NCI-H2171 (cell line): ENCODE results near the gene PWWP2B.
"Not testable (repeated sequence)": the region's sequence is repeated elsewhere in the genome, so short reads cannot be mapped to it uniquely, and the experiment has no call there.

ENCODE experiments used
- DNase-seq: peaks from one replicate; lab custom pipeline; 2025; lab: John Stamatoyannopoulos, UW

PWWP2B gene

GRCh38 chr10:132397036-132397541 is at the start of gene PWWP2B:
TSS of gene PWWP2B (plus strand) at chr10:132397200. CDS start at chr10:132397227, 27 bp downstream.
- DNase-seq, result no peak

GRCh38 chr10:132347211-132347930 is 49.6 kb upstream of the PWWP2B start:
- DNase-seq, result no peak

GRCh38 chr10:132347931-132348267 is 49.1 kb upstream of the PWWP2B start:
- DNase-seq, result no peak

- no peak for DNase-seq
Observed at GRCh38 chr10:132349766-132350165, 47.2 kb upstream of the PWWP2B start.

GRCh38 chr10:132350391-132350790 is 46.6 kb upstream of the PWWP2B start:
- DNase-seq, result no peak

- DNase-seq, result no peak
Observed at GRCh38 chr10:132350946-132351345, 46.1 kb upstream of the PWWP2B start.

GRCh38 chr10:132351611-132352010 is 45.4 kb upstream of the PWWP2B start:
- DNase-seq, result no peak

- DNase-seq, result not testable (repeated sequence)
Observed at GRCh38 chr10:132352462-132353308, 44.3 kb upstream of the PWWP2B start.

- no peak for DNase-seq
Observed at GRCh38 chr10:132353456-132354355, 43.3 kb upstream of the PWWP2B start.

- no peak for DNase-seq
Observed at GRCh38 chr10:132354356-132355094, 42.5 kb upstream of the PWWP2B start.

GRCh38 chr10:132355297-132355696 is 41.7 kb upstream of the PWWP2B start:
- DNase-seq, result no peak

- DNase-seq, result no peak
Observed at GRCh38 chr10:132355754-132356153, 41.2 kb upstream of the PWWP2B start.

GRCh38 chr10:132356621-132357195 is 40.3 kb upstream of the PWWP2B start:
- DNase-seq, result no peak

GRCh38 chr10:132357286-132358058 is 39.5 kb upstream of the PWWP2B start:
- DNase-seq, result no peak

GRCh38 chr10:132359305-132360040 is 37.5 kb upstream of the PWWP2B start:
- no peak for DNase-seq

GRCh38 chr10:132360766-132361447 is 36.1 kb upstream of the PWWP2B start:
- DNase-seq, result no peak

GRCh38 chr10:132361581-132362101 is 35.4 kb upstream of the PWWP2B start:
- DNase-seq, result no peak

GRCh38 chr10:132362151-132362611 is 34.8 kb upstream of the PWWP2B start:
- no peak for DNase-seq

GRCh38 chr10:132363376-132363775 is 33.6 kb upstream of the PWWP2B start:
- no peak for DNase-seq
